Liver (tissue), 9 donors: ENCODE results near the gene LRMDA. TPM values are rescaled to one million over a fixed set of nuclear protein-coding genes. Genes with fewer than 3 reads are reported as not detected.

Experiments
- DNase-seq: peaks from one replicate; pipeline ENCODE4 v3.0.0-alpha.2; 2017; ENCODE audit warnings: low spot score
- H3K27ac ChIP-seq, 2 donors: one replicate each; pipeline ENCODE4 v1.7.0; 2013; ENCODE audit warnings: inconsistent platforms in 2 of 2, low read length in 2 of 2, control low read depth in 1 of 2, low read depth in 1 of 2, mild to moderate bottlenecking in 1 of 2
- H3K27me3 ChIP-seq, 4 donors: one replicate each; pipeline versions ENCODE4 v1.6.1 to v1.7.0; 2013; ENCODE audit warnings: low read length in 3 of 4, inconsistent platforms in 1 of 4, mild to moderate bottlenecking in 1 of 4, moderate library complexity in 1 of 4; ENCODE audit not compliant: control insufficient read depth in 4 of 4, insufficient read depth in 4 of 4
- H3K36me3 ChIP-seq, 4 donors: one replicate each; pipeline versions ENCODE4 v1.6.1 to v1.7.0; 2013; ENCODE audit warnings: low read length in 3 of 4, mild to moderate bottlenecking in 3 of 4, low read depth in 1 of 4, moderate library complexity in 1 of 4; ENCODE audit not compliant: control insufficient read depth in 4 of 4, insufficient read depth in 3 of 4
- H3K4me1 ChIP-seq, 4 donors: one replicate each; pipeline versions ENCODE4 v1.6.1 to v1.7.0; 2013; ENCODE audit warnings: low read length in 3 of 4, mild to moderate bottlenecking in 3 of 4, moderate library complexity in 1 of 4; ENCODE audit not compliant: control insufficient read depth in 4 of 4, insufficient read depth in 4 of 4
- H3K4me3 ChIP-seq, 3 donors: one replicate each; pipeline versions ENCODE4 v1.6.1 to v1.7.0; 2013; ENCODE audit warnings: low read length in 3 of 3, control low read depth in 1 of 3, low read depth in 1 of 3, mild to moderate bottlenecking in 1 of 3
- H3K9ac ChIP-seq, 2 donors: one replicate each; pipeline ENCODE4 v1.7.0; 2013; ENCODE audit warnings: low read length in 2 of 2, mild to moderate bottlenecking in 2 of 2, moderate library complexity in 2 of 2, control low read depth in 1 of 2, low read depth in 1 of 2
- H3K9me3 ChIP-seq, 4 donors: one replicate each; pipeline versions ENCODE4 v1.6.1 to v1.7.0; 2013; ENCODE audit warnings: low read length in 3 of 4; ENCODE audit not compliant: control insufficient read depth in 4 of 4
- ATF3 ChIP-seq: IDR thresholded peaks from 2 replicates; pipeline ENCODE4 v1.6.1; 2016; ENCODE audit warnings: antibody characterized with exemption
- EGR1 ChIP-seq, 2 donors: IDR thresholded peaks; 2 replicates each; pipeline ENCODE4 v1.6.1; 2016 to 2018; ENCODE audit warnings: antibody characterized with exemption in 2 of 2, low read depth in 2 of 2
- FOXA2 ChIP-seq: IDR thresholded peaks from 2 replicates; pipeline ENCODE4 v1.6.1; 2016; ENCODE audit warnings: antibody characterized with exemption
- GABPA ChIP-seq, 2 donors: IDR thresholded peaks in 1 of 2; conservative IDR thresholded peaks in 1 of 2; 2 replicates each; pipeline ENCODE4 v1.6.1; 2016; ENCODE audit warnings: antibody characterized with exemption in 2 of 2, mild to moderate bottlenecking in 1 of 2, moderate library complexity in 1 of 2
- HNF4A ChIP-seq, 2 donors: conservative IDR thresholded peaks; 2 replicates each; pipeline ENCODE4 v1.6.1; 2016; ENCODE audit warnings: antibody characterized with exemption in 2 of 2, mild to moderate bottlenecking in 2 of 2
- HNF4G ChIP-seq: IDR thresholded peaks from 2 replicates; pipeline ENCODE4 v1.6.1; 2016; ENCODE audit warnings: antibody characterized with exemption
- MAX ChIP-seq: IDR thresholded peaks from 2 replicates; pipeline ENCODE4 v1.6.1; 2016; ENCODE audit warnings: antibody characterized with exemption
- NR2F2 ChIP-seq: IDR thresholded peaks from 2 replicates; pipeline ENCODE4 v1.6.1; 2016; ENCODE audit warnings: antibody characterized with exemption
- RAD21 ChIP-seq, 2 donors: IDR thresholded peaks; 2 replicates each; pipeline ENCODE4 v1.6.1; 2016; ENCODE audit warnings: antibody characterized with exemption in 2 of 2, mild to moderate bottlenecking in 2 of 2
- REST ChIP-seq: IDR thresholded peaks from 2 replicates; pipeline ENCODE4 v1.6.1; 2016; ENCODE audit warnings: antibody characterized with exemption, mild to moderate bottlenecking
- SP1 ChIP-seq: IDR thresholded peaks from 2 replicates; pipeline ENCODE4 v1.6.1; 2018; ENCODE audit warnings: antibody characterized with exemption, mild to moderate bottlenecking
- TAF1 ChIP-seq: conservative IDR thresholded peaks from 2 replicates; pipeline ENCODE4 v1.6.1; 2016; ENCODE audit warnings: antibody characterized with exemption, mild to moderate bottlenecking
- YY1 ChIP-seq: IDR thresholded peaks from 2 replicates; pipeline ENCODE4 v1.6.1; 2016; ENCODE audit warnings: antibody characterized with exemption, mild to moderate bottlenecking
- ZBTB33 ChIP-seq: IDR thresholded peaks from 2 replicates; pipeline ENCODE4 v1.6.1; 2016; ENCODE audit warnings: antibody characterized with exemption
- WGBS: extraction: QIAGEN DNeasy Blood & Tissue Kit; methylation state at CpG from one replicate; pipeline ENCODE4 v1.1.7; 2013; 5-methylcytosine and 5-hydroxymethylcytosine counted together
- polyA plus RNA-seq, 2 donors: library from polyadenylated mRNA; stranded (reverse) in 1 of 2; unstranded in 1 of 2; fragments of 200-250 nt in 1 of 2; fragments of >200 nt in 1 of 2; fragmentation: Nextera tagmentation in 1 of 2; extraction: Ambion mirVana in 1 of 2; gene quantifications; one replicate each; pipeline versions ENCODE4 v1.2.1 to v1.2.3, GENCODE V29; 2013 to 2015
- total RNA-seq, 2 donors: library from RNA; depleted of rRNA; stranded (reverse); fragments of >200 nt; gene quantifications; one replicate each; pipeline ENCODE4 v1.2.3, GENCODE V29; 2014
- donor health status: healthy.
- donor health status: healthy.
- donor health status: healthy.
- donor health status: healthy.
- donor health status: healthy.

Gene LRMDA
- total and polyA plus RNA-seq, 4 donors: 7.9 to 15.8 (median 11.3) TPM

- TF ChIP-seq ZBTB33: no peak
- no peak for TF ChIP-seq NR2F2
- TF ChIP-seq SP1: no peak
- no peak for TF ChIP-seq YY1
- TF ChIP-seq ATF3: no peak
- no peak for TF ChIP-seq TAF1
- TF ChIP-seq EGR1 (IDR thresholded peaks at IDR 0.05; ENCODE audit: low read depth in 2 of 2): no peak
- TF ChIP-seq HNF4G: no peak
- no peak for TF ChIP-seq FOXA2
- TF ChIP-seq RAD21 (IDR thresholded peaks at IDR 0.05): no peak
These were observed 803.2 kb downstream of the LRMDA start (continued) for GRCh38 chr10:76234499-76235226.

- DNase-seq: no peak
- 76% methylated on average over 2 of the region's 2 CpGs for WGBS
- Histone ChIP-seq H3K9me3 (no peaks in the 10 kb centered on the region), H3K36me3 (no peaks in the 10 kb centered on the region), H3K4me3 (no peak overlapping the region), H3K27me3 (no peaks in the 10 kb centered on the region), H3K9ac (no peak overlapping the region), H3K4me1 (no peaks in the 10 kb centered on the region), H3K27ac (no peak overlapping the region)
- TF ChIP-seq YY1 (no peak), HNF4A (conservative IDR thresholded peaks at IDR 0.05) (no peak), EGR1 (IDR thresholded peaks at IDR 0.05; ENCODE audit: low read depth in 2 of 2) (no peak), MAX (no peak), SP1 (no peak), REST (no peak), HNF4G (no peak)
These were observed 804.9 kb downstream of the LRMDA start for GRCh38 chr10:76236356-76236755.

- 81% methylated on average over 8 of the region's 8 CpGs for WGBS
- TF ChIP-seq ZBTB33 (no peak), GABPA (IDR thresholded peaks at IDR 0.05 in 1 of 2, conservative IDR thresholded peaks at IDR 0.05 in 1 of 2) (no peak), REST (no peak), TAF1 (no peak), ATF3 (no peak), EGR1 (IDR thresholded peaks at IDR 0.05; ENCODE audit: low read depth in 2 of 2) (no peak), SP1 (no peak)
These were observed 811.5 kb downstream of the LRMDA start for GRCh38 chr10:76242956-76243355.

More at GRCh38 chr10:76242956-76243355, 811.5 kb downstream of the LRMDA start:
- no peaks in the 10 kb centered on the region for H3K9me3 ChIP-seq
- H3K4me3 ChIP-seq: no peak overlapping the region
- no peaks in the 10 kb centered on the region for H3K36me3 ChIP-seq
- DNase-seq: no peak
- H3K27ac ChIP-seq: no peak overlapping the region
- no peaks in the 10 kb centered on the region for H3K4me1 ChIP-seq
- H3K27me3 ChIP-seq: no peaks in the 10 kb centered on the region
- no peak overlapping the region for H3K9ac ChIP-seq
